Measurements from ENCODE around the gene SYT13.

GRCh38 chr11:45313171-45313865 lies 27.2 kb upstream of the SYT13 start:
- TF ChIP-seq, protein P1, sequence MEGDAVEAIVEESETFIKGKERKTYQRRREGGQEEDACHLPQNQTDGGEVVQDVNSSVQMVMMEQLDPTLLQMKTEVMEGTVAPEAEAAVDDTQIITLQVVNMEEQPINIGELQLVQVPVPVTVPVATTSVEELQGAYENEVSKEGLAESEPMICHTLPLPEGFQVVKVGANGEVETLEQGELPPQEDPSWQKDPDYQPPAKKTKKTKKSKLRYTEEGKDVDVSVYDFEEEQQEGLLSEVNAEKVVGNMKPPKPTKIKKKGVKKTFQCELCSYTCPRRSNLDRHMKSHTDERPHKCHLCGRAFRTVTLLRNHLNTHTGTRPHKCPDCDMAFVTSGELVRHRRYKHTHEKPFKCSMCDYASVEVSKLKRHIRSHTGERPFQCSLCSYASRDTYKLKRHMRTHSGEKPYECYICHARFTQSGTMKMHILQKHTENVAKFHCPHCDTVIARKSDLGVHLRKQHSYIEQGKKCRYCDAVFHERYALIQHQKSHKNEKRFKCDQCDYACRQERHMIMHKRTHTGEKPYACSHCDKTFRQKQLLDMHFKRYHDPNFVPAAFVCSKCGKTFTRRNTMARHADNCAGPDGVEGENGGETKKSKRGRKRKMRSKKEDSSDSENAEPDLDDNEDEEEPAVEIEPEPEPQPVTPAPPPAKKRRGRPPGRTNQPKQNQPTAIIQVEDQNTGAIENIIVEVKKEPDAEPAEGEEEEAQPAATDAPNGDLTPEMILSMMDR (IDR thresholded peaks at IDR 0.05) = no peak
- no peak for TF ChIP-seq POLR2A (IDR thresholded peaks at IDR 0.05)
